PC-3 (cell line): Measurements from ENCODE around the gene CNOT11. TPM values are rescaled to one million over a fixed set of nuclear protein-coding genes. Genes with fewer than 3 reads are reported as not detected.
"Not testable (repeated sequence)": the region's sequence is repeated elsewhere in the genome, so short reads cannot be mapped to it uniquely, and the experiment has no call there.

ENCODE experiments used
- ATAC-seq: fragments of 200-7000 bp; cut with Tn5 transposase; 2 replicates; pipeline ENCODE4 v1.9.1; 2020; ENCODE audit warnings: mild to moderate bottlenecking, moderate library complexity
- BruUV-seq: library from RNA; stranded (reverse); fragments of 400-500 nt; replicated peaks from 2 replicates; lab custom pipeline; 2021; lab: Mats Ljungman, UMichigan
- CTCF ChIA-PET: fragments of 300-600 bp; sonication (Branson Sonifier 250); formaldehyde crosslinking; loops from one replicate; lab custom pipeline; 2022; ENCODE audit warnings: antibody characterized with exemption; lab: Charles Lee
- POLR2A ChIA-PET: fragments of 300-600 bp; sonication (Branson Sonifier 250); formaldehyde crosslinking; loops from one replicate; lab custom pipeline; 2022; ENCODE audit warnings: antibody characterized with exemption; ENCODE audit not compliant: unreplicated experiment; lab: Charles Lee
- DNase-seq: peaks from one replicate; pipeline ENCODE4 v3.0.0-alpha.2; 2015
- H2AFZ ChIP-seq: fragments of 300-600 bp; sonication (generic); 2 replicates; pipeline ENCODE4 v1.6.0; 2016; ENCODE audit warnings: antibody characterized with exemption, low read length
- H3F3A ChIP-seq: fragments of 300-600 bp; sonication (generic); one replicate; pipeline ENCODE4 v1.6.0; 2017; ENCODE audit warnings: antibody characterized with exemption, low read length, control low read depth, mild to moderate bottlenecking; ENCODE audit not compliant: unreplicated experiment
- H3K27ac ChIP-seq: fragments of 300-600 bp; sonication (generic); 2 replicates; pipeline ENCODE4 v1.5.1; 2016; ENCODE audit warnings: mild to moderate bottlenecking, low read length
- H3K27me3 ChIP-seq: fragments of 300-600 bp; sonication (generic); 2 replicates; pipeline ENCODE4 v1.6.1; 2016; ENCODE audit warnings: low read length, mixed read lengths
- H3K36me3 ChIP-seq: fragments of 300-600 bp; sonication (generic); 2 replicates; pipeline ENCODE4 v1.6.1; 2016; ENCODE audit warnings: low read depth, mixed run types, low read length, mixed read lengths
- H3K4me1 ChIP-seq: fragments of 300-600 bp; sonication (generic); 2 replicates; pipeline ENCODE4 v1.5.1; 2016; ENCODE audit warnings: low read length; ENCODE audit not compliant: insufficient read depth
- H3K4me2 ChIP-seq: fragments of 300-600 bp; sonication (generic); 2 replicates; pipeline ENCODE4 v1.6.0; 2016; ENCODE audit warnings: low read length
- H3K4me3 ChIP-seq: fragments of 300-600 bp; sonication (generic); 2 replicates; pipeline ENCODE4 v1.5.1; 2016; ENCODE audit warnings: mild to moderate bottlenecking, low read length, mixed read lengths
- H3K79me2 ChIP-seq: fragments of 300-600 bp; sonication (generic); 2 replicates; pipeline ENCODE4 v1.6.1; 2017; ENCODE audit warnings: low read length, mixed read lengths
- H3K9ac ChIP-seq: fragments of 300-600 bp; sonication (generic); 2 replicates; pipeline ENCODE4 v1.6.0; 2016; ENCODE audit warnings: mild to moderate bottlenecking, low read length
- H3K9me2 ChIP-seq: fragments of 300-600 bp; sonication (generic); replicated peaks from 2 replicates; pipeline ENCODE4 v1.6.1; 2016; ENCODE audit warnings: mixed run types, low read length, mixed read lengths
- H3K9me3 ChIP-seq: fragments of 300-600 bp; sonication (generic); 2 replicates; pipeline ENCODE4 v1.6.1; 2016; ENCODE audit warnings: low read length, mixed read lengths
- H4K20me1 ChIP-seq: fragments of 300-600 bp; sonication (generic); 2 replicates; pipeline ENCODE4 v1.6.1; 2016; ENCODE audit warnings: low read length, mixed read lengths
- CTCF ChIP-seq: fragments of 300-600 bp; sonication (generic); conservative IDR thresholded peaks from 2 replicates; pipeline ENCODE4 v1.5.1; 2017; ENCODE audit warnings: antibody characterized with exemption, low read depth, mild to moderate bottlenecking, low read length
- EZH2 ChIP-seq: fragments of 300-600 bp; sonication (generic); IDR thresholded peaks from one replicate; pipeline ENCODE4 v1.6.1; 2017; ENCODE audit warnings: antibody characterized with exemption, mild to moderate bottlenecking, low read length; ENCODE audit not compliant: unreplicated experiment
- EZH2phosphoT487 ChIP-seq: fragments of 300-600 bp; sonication (generic); IDR thresholded peaks from 2 replicates; pipeline ENCODE4 v1.6.1; 2018; ENCODE audit warnings: mild to moderate bottlenecking, antibody characterized with exemption, low read length, borderline replicate concordance
- intact Hi-C: fragments of 100-400 bp; cut with micrococcal nuclease; formaldehyde crosslinking; loops from 2 replicates; pipeline ENCODE4 v1.9.0; 2023
- total RNA-seq: library from RNA; depleted of rRNA; stranded (reverse); fragments of >200 nt; gene quantifications from 2 replicates; pipeline ENCODE4 v1.2.3, GENCODE V29; 2014

The CNOT11 gene
- total RNA-seq, 1 experiment from 2014 or later, result 48.5 TPM

GRCh38 chr2:101205521-101206479 is 46.9 kb upstream of the CNOT11 start:
- peak overlapping the region; percentile 70 for H3K4me2 ChIP-seq
- no peak overlapping the region for H3K27ac ChIP-seq
- ChIA-PET POLR2A (no interaction called here), CTCF (interaction anchor here (0.6 to 1.5 kb wide), 13 partner anchors 8 to 611 kb away, joined by 3 to 19 read pairs (median 5); partner anchors contain the start of gene RPL31)
- peak overlapping the region; percentile 52 for H3K4me3 ChIP-seq
- peaks cover 6% of the 10 kb centered on the region for H3K4me1 ChIP-seq
- H3K9me2 ChIP-seq, result no peaks in the 10 kb centered on the region
- no peaks in the 10 kb centered on the region for H3K9me3 ChIP-seq
- H3F3A ChIP-seq, result no peaks in the 10 kb centered on the region
- H3K27me3 ChIP-seq, result no peaks in the 10 kb centered on the region
- DNase-seq (peak; percentile 84), ATAC-seq (peak; percentile 90)
- H2AFZ ChIP-seq, result peak overlapping the region; percentile 73
- intact Hi-C loops, result loop anchor here (1.0 to 2.0 kb wide), 2 partner anchors 53 to 193 kb away; no protein-coding TSS in a partner anchor
- TF ChIP-seq CTCF (peak; percentile 73), EZH2 (no peak)
- no peaks in the 10 kb centered on the region for H3K79me2 ChIP-seq
- no TSS peak for BruUV-seq
- no peaks in the 10 kb centered on the region for H4K20me1 ChIP-seq
- no peaks in the 10 kb centered on the region for H3K36me3 ChIP-seq
- H3K9ac ChIP-seq, result peak overlapping the region; percentile 34

GRCh38 chr2:101208830-101209229 is 43.9 kb upstream of the CNOT11 start:
- H3K9me3 ChIP-seq, result no peaks in the 10 kb centered on the region
- H3F3A ChIP-seq, result no peaks in the 10 kb centered on the region
- H3K4me3 ChIP-seq, result no peak overlapping the region
- intact Hi-C loops, result no loop called here
- H3K4me2 ChIP-seq, result no peak overlapping the region
- H4K20me1 ChIP-seq, result no peaks in the 10 kb centered on the region
- BruUV-seq, result no TSS peak
- no peaks in the 10 kb centered on the region; the same call in 1 of the 2 replicates for H3K4me1 ChIP-seq
- H3K27me3 ChIP-seq, result no peaks in the 10 kb centered on the region
- DNase-seq (no peak), ATAC-seq (no peak)
- POLR2A ChIA-PET, result no interaction called here
- CTCF ChIA-PET, result no interaction called here
- H3K27ac ChIP-seq, result no peak overlapping the region
- H3K79me2 ChIP-seq, result no peaks in the 10 kb centered on the region
- TF ChIP-seq EZH2phosphoT487, result no peak
- no peak for TF ChIP-seq EZH2
- no peak for TF ChIP-seq CTCF
- no peak overlapping the region for H3K9ac ChIP-seq
- no peaks in the 10 kb centered on the region for H3K9me2 ChIP-seq
- H3K36me3 ChIP-seq, result no peaks in the 10 kb centered on the region
- H2AFZ ChIP-seq, result no peak overlapping the region

GRCh38 chr2:101219246-101219645 is 33.4 kb upstream of the CNOT11 start:
- H3K36me3 ChIP-seq, result no peaks in the 10 kb centered on the region
- no peaks in the 10 kb centered on the region for H3K9me2 ChIP-seq
- TF ChIP-seq EZH2phosphoT487, result no peak

GRCh38 chr2:101220091-101220490 is 32.6 kb upstream of the CNOT11 start:
- H3K9me3 ChIP-seq, H3K4me2 ChIP-seq, ATAC-seq, H3K36me3 ChIP-seq, POLR2A ChIA-PET, H3K27ac ChIP-seq, BruUV-seq, intact Hi-C loops, CTCF ChIA-PET, H3K9ac ChIP-seq, DNase-seq, H3K9me2 ChIP-seq, H3F3A ChIP-seq, H3K79me2 ChIP-seq, H3K27me3 ChIP-seq, H3K4me3 ChIP-seq, H3K4me1 ChIP-seq, H4K20me1 ChIP-seq, H2AFZ ChIP-seq: not testable (repeated sequence)

More at GRCh38 chr2:101219246-101219645, 33.4 kb upstream of the CNOT11 start:
- ChIA-PET CTCF (no interaction called here), POLR2A (no interaction called here)
- Histone ChIP-seq H3K4me3 (no peak overlapping the region), H2AFZ (no peak overlapping the region), H3K9me3 (no peaks in the 10 kb centered on the region), H3K27ac (no peak overlapping the region), H3F3A (no peaks in the 10 kb centered on the region), H4K20me1 (no peaks in the 10 kb centered on the region), H3K4me1 (no peaks in the 10 kb centered on the region), H3K27me3 (no peaks in the 10 kb centered on the region), H3K9ac (no peak overlapping the region), H3K79me2 (no peaks in the 10 kb centered on the region), H3K4me2 (no peak overlapping the region)
- BruUV-seq, result no TSS peak
- DNase-seq (no peak), ATAC-seq (no peak)
- intact Hi-C loops, result no loop called here
